GM23248 (cell line): Measurements from ENCODE around the gene RNF150.

ENCODE experiments used
- EZH2 ChIP-seq: fragments of 200-600 bp; sonication (generic); IDR thresholded peaks from 2 replicates; pipeline ENCODE4 v1.6.1; 2018; ENCODE audit warnings: antibody characterized with exemption, mild to moderate bottlenecking; ENCODE audit not compliant: insufficient read depth, poor library complexity, severe bottlenecking
- EZH2phosphoT487 ChIP-seq: fragments of 200-600 bp; sonication (generic); IDR thresholded peaks from 2 replicates; pipeline ENCODE4 v1.6.1; 2018; ENCODE audit warnings: antibody characterized with exemption, moderate library complexity, mild to moderate bottlenecking, low read depth; ENCODE audit not compliant: insufficient read depth

DNA sequence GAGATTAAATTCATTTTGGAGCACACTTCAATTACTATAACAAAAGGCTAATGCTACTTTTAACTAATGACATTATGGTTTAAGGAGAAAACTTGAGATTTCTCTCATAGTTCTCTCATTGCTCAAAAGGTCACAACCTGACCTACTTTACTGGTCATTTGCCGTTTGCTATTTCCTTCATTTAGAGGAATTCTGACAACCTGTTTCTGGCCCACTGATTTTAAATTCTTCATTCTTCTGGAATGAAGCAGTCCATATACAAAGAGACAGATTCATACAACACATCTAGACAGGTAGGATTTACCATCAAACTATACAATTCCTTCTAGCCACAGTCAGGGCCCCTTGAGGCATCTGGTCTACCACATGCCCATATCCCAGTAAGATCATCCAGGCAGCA lies 14.2 kb downstream of the RNF150 start:
- TF ChIP-seq EZH2phosphoT487 (no peak), EZH2 (no peak)
